Measurements from ENCODE around the gene IFNA4.

The IFNA4 gene

DNA sequence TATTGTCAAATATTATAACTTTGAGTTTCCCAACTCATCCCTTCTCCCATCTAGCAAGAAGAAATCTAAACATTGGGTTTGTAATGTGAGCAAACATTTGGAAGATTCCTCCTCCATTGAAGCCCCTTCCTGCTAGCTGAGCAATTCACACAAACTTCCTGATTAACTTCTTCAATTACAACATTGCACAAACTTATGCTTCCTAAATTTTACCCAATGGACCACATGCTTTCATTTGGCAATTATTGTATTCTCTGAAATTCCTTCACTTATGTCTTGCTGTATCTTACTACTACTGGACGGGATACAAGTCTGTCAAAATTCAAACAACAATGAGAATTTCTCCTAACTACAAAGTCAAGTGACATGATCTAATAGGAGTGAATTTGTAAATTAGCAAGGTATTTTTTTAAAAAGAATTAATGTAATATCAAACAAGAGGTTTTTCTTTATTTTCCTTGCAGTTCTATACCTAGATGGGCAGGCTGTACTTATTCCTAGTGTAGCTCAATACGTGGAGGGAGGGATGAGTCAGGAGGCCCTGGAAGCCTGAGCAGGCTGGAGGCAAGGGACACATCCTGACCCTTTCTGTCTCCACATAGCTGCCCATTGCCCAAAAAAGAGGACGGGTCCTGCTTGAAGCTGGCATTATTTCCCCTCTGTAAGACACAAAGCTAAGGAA lies 33.9 kb downstream of the IFNA4 start:
- Histone ChIP-seq H3K36me3 (replicated peaks; ENCODE audit: low read depth, low read length) (no peaks in the 10 kb centered on the region), H3K4me1 (ENCODE audit: low read length) (peaks cover 4% of the 10 kb centered on the region; the same call in 1 of the 2 replicates), H3K9ac (ENCODE audit: low read length) (no peak overlapping the region), H3K4me2 (ENCODE audit: low read length) (no peak overlapping the region), H3K27ac (ENCODE audit: low read length) (no peak overlapping the region), H3K9me3 (ENCODE audit: insufficient read depth, low read length) (no peaks in the 10 kb centered on the region), H4K20me1 (ENCODE audit: insufficient read depth, low read length) (no peaks in the 10 kb centered on the region), H3K27me3 (ENCODE audit: low read depth, low read length) (peaks cover 53% of the 10 kb centered on the region), H3K4me3 (ENCODE audit: low read length) (no peak overlapping the region), H3K79me2 (ENCODE audit: low read length) (no peaks in the 10 kb centered on the region), H2AFZ (ENCODE audit: low read depth, low read length) (no peak overlapping the region)
- TF ChIP-seq EZH2phosphoT487 (IDR thresholded peaks at IDR 0.05; ENCODE audit: low read depth) = no peak
- TF ChIP-seq, protein P1, sequence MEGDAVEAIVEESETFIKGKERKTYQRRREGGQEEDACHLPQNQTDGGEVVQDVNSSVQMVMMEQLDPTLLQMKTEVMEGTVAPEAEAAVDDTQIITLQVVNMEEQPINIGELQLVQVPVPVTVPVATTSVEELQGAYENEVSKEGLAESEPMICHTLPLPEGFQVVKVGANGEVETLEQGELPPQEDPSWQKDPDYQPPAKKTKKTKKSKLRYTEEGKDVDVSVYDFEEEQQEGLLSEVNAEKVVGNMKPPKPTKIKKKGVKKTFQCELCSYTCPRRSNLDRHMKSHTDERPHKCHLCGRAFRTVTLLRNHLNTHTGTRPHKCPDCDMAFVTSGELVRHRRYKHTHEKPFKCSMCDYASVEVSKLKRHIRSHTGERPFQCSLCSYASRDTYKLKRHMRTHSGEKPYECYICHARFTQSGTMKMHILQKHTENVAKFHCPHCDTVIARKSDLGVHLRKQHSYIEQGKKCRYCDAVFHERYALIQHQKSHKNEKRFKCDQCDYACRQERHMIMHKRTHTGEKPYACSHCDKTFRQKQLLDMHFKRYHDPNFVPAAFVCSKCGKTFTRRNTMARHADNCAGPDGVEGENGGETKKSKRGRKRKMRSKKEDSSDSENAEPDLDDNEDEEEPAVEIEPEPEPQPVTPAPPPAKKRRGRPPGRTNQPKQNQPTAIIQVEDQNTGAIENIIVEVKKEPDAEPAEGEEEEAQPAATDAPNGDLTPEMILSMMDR (IDR thresholded peaks at IDR 0.05; ENCODE audit: low read depth, low read length) = no peak

DNA sequence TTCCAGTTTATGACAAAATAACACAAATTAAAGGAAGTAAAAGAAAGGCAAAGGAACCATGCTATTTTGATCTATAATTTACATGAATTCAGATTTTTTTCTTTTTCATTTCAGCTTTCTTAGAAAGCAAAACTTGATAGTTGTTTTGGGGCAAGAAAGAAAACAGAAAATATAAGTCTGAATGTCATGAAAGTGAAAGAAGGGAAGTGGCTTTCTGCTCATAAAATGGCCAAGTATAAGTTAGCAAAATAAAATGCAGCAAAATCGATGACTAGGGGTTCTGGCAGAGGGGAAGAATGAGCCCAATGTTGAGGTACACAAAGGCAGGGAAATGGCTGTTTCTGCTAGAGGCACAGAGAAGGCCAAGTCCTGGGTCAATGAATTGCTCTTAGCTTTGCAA lies 42.8 kb downstream of the IFNA4 start:
- H3K27me3 ChIP-seq (ENCODE audit: low read depth, low read length) = peaks cover 22% of the 10 kb centered on the region; the same call in 1 of the 2 replicates
- peaks cover 8% of the 10 kb centered on the region for H3K4me1 ChIP-seq (ENCODE audit: low read length)
- peak overlapping the region; percentile 26; the same call in 1 of the 2 replicates for H3K4me2 ChIP-seq (ENCODE audit: low read length)
- no peak overlapping the region for H2AFZ ChIP-seq (ENCODE audit: low read depth, low read length)
- H3K27ac ChIP-seq (ENCODE audit: low read length) = no peak overlapping the region
- H3K36me3 ChIP-seq (replicated peaks; ENCODE audit: low read depth, low read length) = no peaks in the 10 kb centered on the region
- no peak overlapping the region for H3K9ac ChIP-seq (ENCODE audit: low read length)
- H3K9me3 ChIP-seq (ENCODE audit: insufficient read depth, low read length) = no peaks in the 10 kb centered on the region
- TF ChIP-seq, protein P1 (IDR thresholded peaks at IDR 0.05; ENCODE audit: low read depth, low read length) = no peak
- no peak for TF ChIP-seq EZH2phosphoT487 (IDR thresholded peaks at IDR 0.05; ENCODE audit: low read depth)
- H4K20me1 ChIP-seq (ENCODE audit: insufficient read depth, low read length) = no peaks in the 10 kb centered on the region
- no peak overlapping the region for H3K4me3 ChIP-seq (ENCODE audit: low read length)
- H3K79me2 ChIP-seq (ENCODE audit: low read length) = no peaks in the 10 kb centered on the region

DNA sequence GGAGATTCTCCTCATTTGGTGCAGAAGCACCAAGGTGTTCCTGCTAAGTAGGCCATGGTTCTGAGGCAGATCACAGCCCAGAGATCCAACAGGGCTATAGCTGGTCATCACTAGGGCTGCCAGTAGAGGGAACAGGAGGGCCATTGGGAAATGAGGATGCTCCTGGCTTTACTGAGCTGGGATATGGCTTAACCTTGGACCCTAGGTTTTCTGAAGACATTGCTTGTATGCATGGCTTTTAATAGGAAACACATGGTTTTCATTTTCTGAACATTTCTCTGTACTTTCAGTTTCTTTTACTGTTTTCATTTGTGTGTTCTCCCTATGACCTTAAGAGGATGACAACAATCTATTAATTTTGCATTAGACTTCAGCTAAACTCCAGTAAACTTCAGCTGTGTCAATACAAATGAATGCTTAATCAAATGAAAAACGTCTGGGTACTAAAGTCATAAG lies 45.9 kb downstream of the IFNA4 start, which contains the start of gene IFNW1:
Gene IFNW1, minus strand, starts transcription at position 406 of the 456 bp plus-strand sequence. Its CDS starts 262 bp downstream, at position 144.
- no peak within 1 kb of the TSS for H3K9ac ChIP-seq (ENCODE audit: low read length)
- TF ChIP-seq, protein P1 (IDR thresholded peaks at IDR 0.05; ENCODE audit: low read depth, low read length) = no peak
- TF ChIP-seq EZH2phosphoT487 (IDR thresholded peaks at IDR 0.05; ENCODE audit: low read depth) = no peak
- no peak within 1 kb of the TSS for H3K27ac ChIP-seq (ENCODE audit: low read length)
- H3K79me2 ChIP-seq (ENCODE audit: low read length) = no peaks in the 10 kb centered on the region
- no peaks in the 10 kb centered on the region for H3K36me3 ChIP-seq (replicated peaks; ENCODE audit: low read depth, low read length)
- peaks cover 22% of the 10 kb centered on the region; the same call in 1 of the 2 replicates for H3K27me3 ChIP-seq (ENCODE audit: low read depth, low read length)
- no peak within 1 kb of the TSS for H3K4me2 ChIP-seq (ENCODE audit: low read length)
- no peak within 1 kb of the TSS for H3K4me3 ChIP-seq (ENCODE audit: low read length)
- H2AFZ ChIP-seq (ENCODE audit: low read depth, low read length) = no peak within 1 kb of the TSS
- H4K20me1 ChIP-seq (ENCODE audit: insufficient read depth, low read length) = no peaks in the 10 kb centered on the region
- H3K4me1 ChIP-seq (ENCODE audit: low read length) = peaks cover 8% of the 10 kb centered on the region
- no peaks in the 10 kb centered on the region for H3K9me3 ChIP-seq (ENCODE audit: insufficient read depth, low read length)

DNA sequence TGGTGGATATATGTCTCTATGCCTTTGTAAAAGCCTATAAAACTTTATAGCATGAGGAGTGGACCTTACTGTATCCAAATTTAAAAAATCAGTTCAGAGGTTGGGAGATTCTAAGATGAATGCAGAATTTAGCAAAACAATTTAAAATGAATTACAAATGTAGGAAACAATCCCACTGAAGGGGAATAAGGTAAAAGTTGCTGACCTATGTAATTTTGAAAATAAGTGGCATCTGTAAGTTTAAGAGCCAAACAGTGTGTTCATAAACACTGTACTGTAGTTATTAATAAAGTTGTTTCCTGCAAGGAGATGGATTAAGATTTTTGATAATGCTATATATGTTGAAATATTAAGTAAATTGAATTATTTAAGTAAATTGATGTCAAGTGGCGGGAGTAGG lies 50.4 kb downstream of the IFNA4 start:
- H4K20me1 ChIP-seq (ENCODE audit: insufficient read depth, low read length) = no peaks in the 10 kb centered on the region
- no peak overlapping the region for H2AFZ ChIP-seq (ENCODE audit: low read depth, low read length)
- H3K27me3 ChIP-seq (ENCODE audit: low read depth, low read length) = peaks cover 38% of the 10 kb centered on the region
- no peaks in the 10 kb centered on the region for H3K4me1 ChIP-seq (ENCODE audit: low read length)
- H3K9me3 ChIP-seq (ENCODE audit: insufficient read depth, low read length) = no peaks in the 10 kb centered on the region
- no peak overlapping the region for H3K9ac ChIP-seq (ENCODE audit: low read length)
- H3K79me2 ChIP-seq (ENCODE audit: low read length) = no peaks in the 10 kb centered on the region
- H3K4me3 ChIP-seq (ENCODE audit: low read length) = no peak overlapping the region
- no peak overlapping the region for H3K27ac ChIP-seq (ENCODE audit: low read length)
- no peak for TF ChIP-seq EZH2phosphoT487 (IDR thresholded peaks at IDR 0.05; ENCODE audit: low read depth)
- TF ChIP-seq, protein P1 (IDR thresholded peaks at IDR 0.05; ENCODE audit: low read depth, low read length) = no peak
- H3K4me2 ChIP-seq (ENCODE audit: low read length) = no peak overlapping the region
- H3K36me3 ChIP-seq (replicated peaks; ENCODE audit: low read depth, low read length) = no peaks in the 10 kb centered on the region

Data from OCI-LY3 (cell line).